GM06990 (cell line): Measurements from ENCODE around the gene AGO3.

Source experiments
- DNase-seq: peaks from one replicate; pipeline ENCODE4 v3.0.0-alpha.2; 2011; ENCODE audit not compliant: insufficient read length; ENCODE audit errors: extremely low read depth
- H3K27me3 ChIP-seq: replicated peaks from 2 replicates; pipeline ENCODE4 v1.6.0; 2011; ENCODE audit warnings: low read length; ENCODE audit not compliant: control insufficient read depth, insufficient read depth
- H3K36me3 ChIP-seq: 2 replicates; pipeline ENCODE4 v1.5.1; 2011; ENCODE audit warnings: low read length; ENCODE audit not compliant: control insufficient read depth, insufficient read depth
- H3K4me3 ChIP-seq: replicated peaks from 2 replicates; pipeline ENCODE4 v1.5.1; 2011; ENCODE audit warnings: low read depth, mild to moderate bottlenecking, control low read depth, low read length
- TF ChIP-seq, protein P1 (sequence below): IDR thresholded peaks from 2 replicates; pipeline ENCODE4 v1.5.1; 2011; ENCODE audit warnings: low read length, control low read depth, mild to moderate bottlenecking, inconsistent platforms; ENCODE audit not compliant: insufficient read depth, poor library complexity, severe bottlenecking

Gene AGO3

DNA sequence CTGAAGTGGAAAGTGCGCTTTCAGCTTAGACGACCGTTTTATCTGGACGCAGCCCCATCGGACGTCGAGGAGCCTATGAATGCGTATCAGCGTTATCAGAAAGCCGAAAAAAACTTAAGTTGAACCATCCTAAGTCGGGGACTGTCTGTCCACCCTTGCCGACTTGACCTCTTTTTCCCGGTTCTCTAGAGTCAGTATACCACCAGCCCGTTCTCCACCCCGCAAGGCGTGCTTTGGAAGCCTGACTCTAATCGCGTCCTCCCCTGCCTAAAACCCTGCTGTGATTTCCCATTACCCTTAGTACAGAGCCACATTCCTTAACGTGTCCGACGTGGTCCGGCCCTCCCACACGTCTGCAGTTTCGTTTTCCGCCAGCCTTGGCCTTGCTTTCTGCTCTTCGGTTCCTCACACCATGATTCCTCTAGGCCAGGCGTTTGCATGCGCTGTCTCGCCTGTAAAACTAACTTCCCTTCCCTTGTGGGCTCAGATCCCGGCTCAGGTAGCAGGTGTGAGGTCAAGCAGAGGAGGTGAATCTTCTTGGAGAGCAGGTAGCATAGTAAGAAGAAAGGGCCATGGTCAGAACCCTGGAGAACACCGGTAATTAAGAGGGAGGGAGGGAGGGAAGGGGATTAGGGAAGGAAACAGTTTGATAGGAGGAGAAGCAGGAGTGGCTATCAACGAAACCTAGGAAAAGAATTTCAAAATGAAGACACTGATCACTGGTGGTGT lies 158.7 kb downstream of the AGO3 start:
- Histone ChIP-seq H3K27me3 (no peaks in the 10 kb centered on the region), H3K36me3 (peaks cover 29% of the 10 kb centered on the region), H3K4me3 (peak overlapping the region; percentile 95)
- TF ChIP-seq, protein P1, sequence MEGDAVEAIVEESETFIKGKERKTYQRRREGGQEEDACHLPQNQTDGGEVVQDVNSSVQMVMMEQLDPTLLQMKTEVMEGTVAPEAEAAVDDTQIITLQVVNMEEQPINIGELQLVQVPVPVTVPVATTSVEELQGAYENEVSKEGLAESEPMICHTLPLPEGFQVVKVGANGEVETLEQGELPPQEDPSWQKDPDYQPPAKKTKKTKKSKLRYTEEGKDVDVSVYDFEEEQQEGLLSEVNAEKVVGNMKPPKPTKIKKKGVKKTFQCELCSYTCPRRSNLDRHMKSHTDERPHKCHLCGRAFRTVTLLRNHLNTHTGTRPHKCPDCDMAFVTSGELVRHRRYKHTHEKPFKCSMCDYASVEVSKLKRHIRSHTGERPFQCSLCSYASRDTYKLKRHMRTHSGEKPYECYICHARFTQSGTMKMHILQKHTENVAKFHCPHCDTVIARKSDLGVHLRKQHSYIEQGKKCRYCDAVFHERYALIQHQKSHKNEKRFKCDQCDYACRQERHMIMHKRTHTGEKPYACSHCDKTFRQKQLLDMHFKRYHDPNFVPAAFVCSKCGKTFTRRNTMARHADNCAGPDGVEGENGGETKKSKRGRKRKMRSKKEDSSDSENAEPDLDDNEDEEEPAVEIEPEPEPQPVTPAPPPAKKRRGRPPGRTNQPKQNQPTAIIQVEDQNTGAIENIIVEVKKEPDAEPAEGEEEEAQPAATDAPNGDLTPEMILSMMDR = no peak
- no peak for DNase-seq

DNA sequence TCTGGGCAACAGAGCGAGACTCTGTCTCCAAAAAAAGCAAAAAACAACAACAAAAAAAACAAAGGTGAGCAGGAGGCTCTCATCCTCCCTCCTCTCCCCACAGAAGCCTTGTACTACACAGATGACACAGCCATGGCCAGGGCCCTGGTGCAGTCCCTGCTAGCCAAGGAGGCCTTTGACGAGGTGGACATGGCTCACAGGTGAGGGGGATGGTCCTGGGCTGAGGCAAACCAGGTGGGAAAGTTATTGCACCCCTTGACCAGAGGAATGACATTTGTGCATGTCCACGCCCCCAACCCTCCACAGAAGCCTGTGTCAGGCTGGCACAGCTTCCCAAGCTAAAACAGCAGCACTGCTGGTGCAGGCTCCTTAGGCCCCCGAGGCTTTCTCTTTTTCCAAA lies 160.2 kb downstream of the AGO3 start:
- TF ChIP-seq, protein P1 = no peak
- no peak overlapping the region for H3K4me3 ChIP-seq
- DNase-seq = no peak
- H3K27me3 ChIP-seq = no peaks in the 10 kb centered on the region
- peaks cover 36% of the 10 kb centered on the region for H3K36me3 ChIP-seq

DNA sequence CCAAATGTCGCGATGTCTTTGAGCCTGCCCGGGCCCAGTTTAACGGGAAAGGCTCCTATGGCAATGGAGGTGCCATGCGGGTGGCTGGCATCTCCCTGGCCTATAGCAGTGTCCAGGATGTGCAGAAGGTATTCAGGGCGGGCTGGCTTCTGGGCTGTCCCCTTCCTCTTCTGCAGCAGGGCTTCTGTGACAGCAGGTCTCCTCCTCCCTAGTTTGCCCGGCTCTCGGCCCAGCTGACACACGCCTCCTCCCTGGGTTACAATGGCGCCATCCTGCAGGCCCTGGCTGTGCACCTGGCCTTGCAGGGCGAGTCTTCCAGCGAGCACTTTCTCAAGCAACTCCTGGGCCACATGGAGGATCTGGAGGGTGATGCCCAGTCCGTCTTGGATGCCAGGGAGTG lies 160.8 kb downstream of the AGO3 start:
- Histone ChIP-seq H3K4me3 (no peak overlapping the region), H3K27me3 (no peaks in the 10 kb centered on the region), H3K36me3 (peaks cover 37% of the 10 kb centered on the region)
- TF ChIP-seq, protein P1 = no peak
- DNase-seq = no peak

DNA sequence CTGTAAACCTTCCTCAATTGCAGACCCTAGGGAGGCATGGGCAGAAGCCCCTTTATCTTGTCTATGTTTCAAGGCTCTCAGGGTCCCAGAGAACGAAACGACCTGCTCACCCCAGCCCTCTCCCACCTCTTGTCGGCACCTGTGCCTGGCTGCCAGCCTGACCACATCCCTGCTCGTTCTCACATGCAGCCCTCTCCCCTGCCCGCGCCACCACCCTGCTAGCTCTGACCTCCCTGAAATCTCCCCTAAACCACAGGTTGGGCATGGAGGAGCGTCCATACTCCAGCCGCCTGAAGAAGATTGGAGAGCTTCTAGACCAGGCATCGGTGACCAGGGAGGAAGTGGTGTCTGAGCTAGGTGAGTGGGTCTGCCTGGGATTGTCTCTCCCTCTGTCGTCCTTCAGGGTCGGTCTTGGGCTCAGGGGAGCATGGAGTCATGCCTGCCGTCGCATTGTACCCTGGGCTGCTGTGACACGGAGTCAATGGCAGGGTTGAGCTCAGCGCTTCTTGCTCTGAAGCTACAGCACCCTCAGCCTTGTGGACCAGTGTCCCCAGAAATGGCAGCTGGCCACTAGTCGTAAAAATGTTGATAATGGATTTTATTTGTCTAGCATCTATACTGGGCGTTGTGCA lies 161.4 kb downstream of the AGO3 start:
- TF ChIP-seq, protein P1 = no peak
- no peak for DNase-seq
- H3K36me3 ChIP-seq = peaks cover 37% of the 10 kb centered on the region

DNA sequence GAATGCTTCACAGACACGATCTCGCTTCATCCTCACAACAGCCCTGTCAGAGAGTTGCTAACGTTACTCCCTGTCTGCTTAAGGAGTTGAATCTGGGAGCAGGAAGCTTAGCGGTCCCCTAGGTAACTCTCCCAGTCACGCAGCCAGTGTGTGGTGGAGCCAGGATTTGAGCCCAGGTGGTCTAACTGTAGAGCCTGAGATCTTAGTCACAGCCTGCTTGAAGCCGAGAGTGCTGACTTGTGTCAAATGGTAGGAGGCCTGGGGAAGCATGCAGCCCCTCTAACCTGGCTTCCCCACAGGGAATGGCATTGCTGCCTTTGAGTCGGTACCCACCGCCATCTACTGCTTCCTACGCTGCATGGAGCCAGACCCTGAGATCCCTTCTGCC lies 161.9 kb downstream of the AGO3 start:
- peaks cover 37% of the 10 kb centered on the region for H3K36me3 ChIP-seq
- DNase-seq = no peak
- no peak overlapping the region for H3K4me3 ChIP-seq
- H3K27me3 ChIP-seq = no peaks in the 10 kb centered on the region
- TF ChIP-seq, protein P1 = no peak

More for the DNA sequence above, 161.4 kb downstream of the AGO3 start:
- Histone ChIP-seq H3K4me3 (no peak overlapping the region), H3K27me3 (no peaks in the 10 kb centered on the region)

DNA sequence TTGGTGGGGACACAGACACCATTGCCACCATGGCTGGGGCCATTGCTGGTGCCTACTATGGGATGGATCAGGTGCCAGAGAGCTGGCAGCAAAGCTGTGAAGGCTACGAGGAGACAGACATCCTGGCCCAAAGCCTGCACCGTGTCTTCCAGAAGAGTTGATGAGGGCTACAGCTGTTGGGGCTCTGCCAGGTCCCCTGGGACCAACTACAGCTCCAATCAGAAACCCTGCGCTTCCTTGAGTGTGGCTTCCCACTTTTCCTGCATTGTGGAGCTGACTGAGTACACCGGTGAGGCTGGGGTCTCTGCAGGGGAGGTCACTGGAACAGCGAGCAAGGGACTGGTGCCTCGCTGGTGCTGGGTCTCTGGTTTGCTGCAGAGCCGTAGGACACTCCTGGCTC lies 162.3 kb downstream of the AGO3 start:
- TF ChIP-seq, protein P1 = no peak
- Histone ChIP-seq H3K36me3 (peaks cover 37% of the 10 kb centered on the region), H3K4me3 (no peak overlapping the region), H3K27me3 (no peaks in the 10 kb centered on the region)
- no peak for DNase-seq
